Dermis microvascular lymphatic vessel endothelial cell (primary cell): ENCODE measurements around the gene SASH1. TPM values are rescaled to one million over a fixed set of nuclear protein-coding genes. Genes with fewer than 3 reads are reported as not detected.

Experiments
- DNase-seq, 2 donors: peaks; one replicate each; pipeline versions ENCODE4 v3.0.0 to v3.0.0-alpha.2; 2010; ENCODE audit warnings: low read depth in 2 of 2
- total RNA-seq: library from RNA; depleted of rRNA; stranded (reverse); fragments of >200 nt; gene quantifications from 2 replicates; pipeline ENCODE4 v1.2.1, GENCODE V29; 2014

Gene SASH1
- 49.3 and 94.7 TPM in 2 replicates for total RNA-seq

- DNase-seq, result peak; percentile 55 to 86
Observed at GRCh38 chr6:148342350-148343046, at the start of gene SASH1. Gene SASH1, plus strand, starts transcription at chr6:148342838. Its CDS starts 230 bp downstream, at chr6:148343068.

- DNase-seq, result no peak
Observed at GRCh38 chr6:148293181-148293995, 49.2 kb upstream of the SASH1 start.

DNA sequence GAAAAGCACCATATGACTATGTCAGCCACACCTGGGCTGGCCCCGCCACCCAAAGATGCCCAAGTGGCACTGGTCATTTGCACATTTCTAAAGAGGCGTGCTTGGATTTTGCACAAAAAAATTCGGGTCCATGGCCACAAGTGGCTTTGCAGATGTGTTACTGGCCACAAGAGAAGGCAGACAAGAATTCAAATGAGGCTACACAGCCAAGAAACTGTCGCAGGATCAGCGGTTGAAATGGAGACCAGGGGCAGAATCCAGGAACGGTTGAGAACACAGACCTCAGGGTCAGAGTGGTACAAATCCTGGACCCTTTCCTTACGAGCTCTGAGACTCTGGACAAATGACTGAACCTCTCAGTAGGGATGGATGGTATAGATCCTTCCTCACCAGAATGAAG is 48.6 kb upstream of the SASH1 start:
- no peak for DNase-seq

DNA sequence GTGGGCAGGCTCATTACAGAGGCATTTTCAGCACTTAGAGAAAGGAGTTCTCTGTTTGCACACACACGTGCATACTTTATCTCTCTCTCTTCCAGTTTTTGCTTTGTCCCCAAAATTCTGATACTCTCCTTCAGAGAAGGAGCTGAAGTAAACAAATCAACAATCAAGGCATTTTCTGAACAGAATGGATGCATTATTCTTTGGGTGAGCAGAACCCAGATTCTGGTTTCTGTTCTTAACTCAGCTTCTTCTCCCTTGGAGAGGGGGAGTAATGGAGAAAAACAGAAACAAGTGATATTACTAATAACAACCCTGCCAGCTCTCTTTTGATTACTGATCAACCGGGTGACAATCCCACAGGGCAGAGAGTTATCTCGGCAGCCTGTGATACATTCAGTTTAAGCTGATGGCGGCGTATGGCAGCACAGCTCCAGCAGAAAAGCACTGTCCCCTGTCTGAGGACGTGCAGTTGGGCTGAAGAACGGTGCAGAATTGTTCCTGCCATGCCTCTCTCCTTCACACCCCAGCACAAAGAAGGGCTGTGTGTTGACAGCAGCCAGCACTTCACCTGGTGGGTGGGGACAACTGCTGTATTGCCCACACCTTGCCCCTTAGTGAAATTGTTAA is 47.3 kb upstream of the SASH1 start:
- no peak for DNase-seq

DNA sequence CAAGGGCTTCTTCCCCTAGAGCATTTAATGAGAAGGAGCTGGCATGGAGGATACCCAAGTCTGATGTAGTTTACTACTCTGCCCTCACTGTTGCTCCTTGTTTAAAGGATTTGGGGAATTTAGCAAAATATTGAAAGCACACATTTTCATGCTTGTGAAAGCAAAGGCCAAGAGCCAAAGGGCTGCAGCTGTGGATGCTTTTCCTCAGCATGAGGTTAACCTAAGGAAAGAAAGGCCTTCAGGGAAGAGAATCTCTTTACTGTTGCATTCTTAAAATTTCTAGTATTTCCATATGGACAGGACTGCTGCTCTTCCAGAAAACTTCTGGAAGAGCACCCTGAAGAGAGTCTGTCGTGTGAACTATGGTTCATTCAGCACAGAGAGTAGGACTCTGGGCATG is 45.9 kb upstream of the SASH1 start:
- no peak for DNase-seq

DNA sequence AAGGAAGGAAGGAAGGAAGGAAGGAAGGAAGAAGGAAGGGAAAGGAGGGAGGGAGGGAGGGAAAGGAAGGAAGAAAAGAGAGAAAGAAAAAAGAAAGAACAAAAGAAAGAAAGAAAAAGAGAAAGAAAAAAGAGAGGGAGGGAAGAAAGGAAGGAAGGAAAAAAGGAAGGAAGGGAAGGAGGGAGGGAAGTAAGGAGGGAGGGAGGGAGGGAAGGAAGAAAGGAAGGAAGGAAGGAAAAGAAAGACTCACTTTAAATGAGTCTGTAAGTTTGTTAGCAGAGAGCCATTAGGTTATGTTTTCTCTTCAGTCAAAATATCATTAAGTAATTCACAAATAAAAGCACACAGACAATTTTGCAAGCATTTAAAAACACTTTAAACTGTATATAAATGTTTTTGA is 44.0 kb upstream of the SASH1 start:
- DNase-seq, result no peak

- DNase-seq, result no peak
Observed at GRCh38 chr6:148303616-148304015, 39.0 kb upstream of the SASH1 start.

DNA sequence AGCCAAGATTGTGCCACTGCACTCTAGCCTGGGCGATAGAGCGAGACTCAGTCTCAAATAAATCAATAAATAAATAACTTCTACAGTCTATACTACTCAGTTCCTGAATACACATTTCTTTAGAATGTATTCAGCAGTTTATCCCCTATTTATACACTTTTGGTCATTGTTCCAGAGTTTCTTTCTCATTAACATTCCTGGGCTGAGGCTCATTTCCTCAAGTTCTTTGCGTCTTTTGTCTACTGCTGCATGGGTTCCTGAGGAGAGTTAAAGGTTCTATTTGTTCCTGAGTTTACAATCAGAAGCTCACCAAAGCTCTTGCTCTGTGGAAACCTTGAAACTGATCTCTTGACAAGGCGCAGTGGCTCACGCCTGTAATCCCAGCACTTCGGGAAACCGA is 37.7 kb upstream of the SASH1 start:
- peak in 1 of 2 donors; percentile 93 for DNase-seq

DNA sequence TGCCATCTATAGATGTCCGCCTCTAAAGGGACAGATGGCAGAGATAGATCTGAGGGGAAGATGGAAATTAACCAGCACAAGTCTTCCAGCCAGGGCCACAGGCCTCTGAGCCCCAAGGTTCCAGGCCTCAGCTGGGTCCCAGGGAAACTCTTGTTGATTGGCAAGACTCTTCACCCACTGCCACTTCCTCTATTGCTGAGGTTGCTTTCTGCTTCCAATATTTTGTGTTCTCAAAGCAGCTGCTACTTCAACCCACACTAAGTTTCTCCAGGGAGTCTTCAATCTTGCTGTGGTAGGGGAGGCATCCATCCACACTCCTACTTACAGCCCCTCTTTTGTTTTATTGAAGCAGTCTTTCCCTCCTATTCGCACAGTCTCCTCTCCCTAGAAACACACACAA is 36.4 kb upstream of the SASH1 start:
- DNase-seq, result no peak

DNA sequence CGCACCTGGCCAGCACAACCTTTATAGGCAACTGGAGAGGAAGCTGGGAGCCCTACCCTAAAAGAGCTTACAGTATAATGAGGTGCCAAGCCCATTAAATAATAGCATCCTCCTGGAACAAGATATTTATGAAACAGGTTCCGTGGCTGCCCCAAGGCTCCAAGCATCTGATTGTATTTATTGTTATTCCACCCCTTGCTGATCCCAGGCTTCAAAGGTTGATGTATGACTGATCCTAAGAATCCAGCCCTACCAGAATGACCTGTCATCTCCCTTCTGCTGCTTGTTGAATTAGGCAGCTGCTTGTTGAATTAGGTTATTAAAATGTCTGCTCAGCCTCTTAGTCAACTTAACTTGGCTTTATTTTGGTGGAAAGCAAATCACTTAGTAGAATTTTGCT is 35.2 kb upstream of the SASH1 start:
- DNase-seq, result no peak

- DNase-seq, result no peak
Observed at GRCh38 chr6:148309301-148309700, 33.3 kb upstream of the SASH1 start.

GRCh38 chr6:148311966-148312669 is 30.5 kb upstream of the SASH1 start:
- DNase-seq, result no peak

GRCh38 chr6:148313488-148313887 is 29.1 kb upstream of the SASH1 start:
- no peak for DNase-seq

GRCh38 chr6:148316308-148316707 is 26.3 kb upstream of the SASH1 start:
- peak in 1 of 2 donors; percentile 49 for DNase-seq

- DNase-seq, result no peak
Observed at GRCh38 chr6:148317051-148317450, 25.6 kb upstream of the SASH1 start.

DNA sequence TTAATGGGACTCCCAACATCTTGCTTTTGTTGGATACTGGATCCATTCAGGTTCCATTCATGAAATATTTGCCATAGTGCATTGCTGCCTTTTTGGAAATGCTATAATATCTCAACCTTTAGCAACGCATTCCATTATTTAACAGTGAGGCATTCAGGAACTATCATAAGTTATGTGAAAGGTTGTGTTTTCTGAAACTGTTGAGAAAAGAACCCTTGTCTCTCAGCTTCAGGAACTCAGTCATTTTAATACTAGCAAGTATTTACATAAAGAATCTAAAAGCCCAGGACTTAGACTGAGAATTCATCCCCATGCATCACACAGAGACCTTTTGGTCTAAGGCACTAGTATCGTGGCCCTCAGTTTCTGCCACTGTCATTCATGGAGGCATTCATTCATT is 24.9 kb upstream of the SASH1 start:
- DNase-seq, result no peak

DNA sequence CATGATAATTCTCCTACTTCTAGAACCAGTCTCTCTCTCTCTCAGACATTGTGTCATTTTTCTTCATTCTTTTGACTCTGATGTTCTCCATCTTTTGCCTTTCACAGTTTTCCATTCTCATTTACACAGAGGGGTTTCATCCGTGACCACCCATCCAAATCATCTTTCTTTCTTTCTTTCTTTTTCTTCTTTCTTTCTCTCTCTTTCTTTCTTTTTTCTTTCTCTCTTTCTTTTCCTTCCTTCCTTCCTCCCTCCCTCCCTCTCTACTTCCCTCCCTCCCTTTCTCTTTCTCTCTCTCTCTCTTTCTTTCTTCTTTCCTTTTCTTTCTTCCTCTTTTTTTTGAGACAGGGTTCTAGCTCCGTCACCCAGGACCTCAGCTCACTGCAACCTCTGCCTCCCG is 19.9 kb upstream of the SASH1 start:
- DNase-seq, result no peak

DNA sequence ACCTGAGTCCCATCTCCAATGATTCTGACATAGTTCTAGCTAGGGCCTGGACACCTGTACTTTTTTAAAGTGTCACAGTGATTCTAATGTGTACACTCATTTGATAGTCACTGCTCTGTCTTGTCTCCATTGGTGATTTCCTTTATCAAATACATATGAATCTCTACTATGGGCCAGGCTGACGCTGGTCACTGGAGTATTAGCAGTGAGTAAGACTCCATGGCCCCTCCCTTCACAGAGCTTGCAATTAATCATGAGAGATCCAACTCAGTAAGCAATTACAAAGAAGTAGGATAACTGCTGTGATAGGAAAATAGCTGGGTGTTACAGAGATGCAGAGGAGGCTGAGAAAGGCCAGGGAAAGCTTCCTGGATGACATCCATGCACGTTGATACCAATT is 19.3 kb upstream of the SASH1 start:
- no peak for DNase-seq

GRCh38 chr6:148324297-148324985 is 18.2 kb upstream of the SASH1 start:
- peak in 1 of 2 donors; percentile 67 for DNase-seq

DNA sequence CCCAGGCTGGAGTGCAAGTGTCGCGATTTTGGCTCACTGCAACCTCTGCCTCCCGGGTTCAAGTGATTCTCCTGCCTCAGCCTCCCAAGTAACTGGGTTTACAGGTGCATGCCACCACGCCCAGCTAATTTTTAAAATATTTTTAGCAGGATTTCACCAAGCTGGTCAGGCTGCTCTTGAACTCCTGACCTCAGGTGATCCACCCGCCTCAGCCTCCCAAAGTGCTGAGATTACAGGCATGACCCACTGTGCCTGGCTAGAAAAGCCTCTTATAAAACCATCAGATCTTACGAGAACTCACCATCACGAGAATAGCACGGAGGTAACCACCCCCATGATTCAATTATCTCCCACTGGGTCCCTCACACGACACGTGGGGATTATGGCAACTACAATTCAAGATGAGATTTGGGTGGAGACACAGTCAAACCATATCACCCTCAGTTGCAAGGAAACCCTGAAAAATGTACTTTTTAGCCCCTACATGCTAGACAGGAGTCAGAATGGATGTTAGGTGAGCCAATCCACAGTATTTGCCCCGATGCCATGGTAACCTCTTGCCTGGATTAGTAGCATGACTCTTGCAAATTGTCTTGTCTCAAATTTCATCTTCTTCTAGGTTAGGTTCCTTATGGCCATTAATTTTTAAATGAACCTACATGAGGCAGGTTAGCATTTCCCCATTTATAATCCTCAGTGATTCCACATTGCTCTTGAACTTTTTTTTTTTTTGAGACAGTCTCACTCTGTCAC is 17.1 kb upstream of the SASH1 start:
- DNase-seq, result no peak
